CD1c-positive myeloid dendritic cell (primary cell): Measurements from ENCODE around the gene ALS2CL.
A peak's percentile ranks its signal among the peaks of the same experiment; 100 is the strongest.
"Not testable (repeated sequence)": the region's sequence is repeated elsewhere in the genome, so short reads cannot be mapped to it uniquely, and the experiment has no call there.

ENCODE experiments used
- DNase-seq: peaks from one replicate; pipeline ENCODE4 v3.0.0-alpha.2; 2016; ENCODE audit errors: extremely low spot score

Gene ALS2CL

DNA sequence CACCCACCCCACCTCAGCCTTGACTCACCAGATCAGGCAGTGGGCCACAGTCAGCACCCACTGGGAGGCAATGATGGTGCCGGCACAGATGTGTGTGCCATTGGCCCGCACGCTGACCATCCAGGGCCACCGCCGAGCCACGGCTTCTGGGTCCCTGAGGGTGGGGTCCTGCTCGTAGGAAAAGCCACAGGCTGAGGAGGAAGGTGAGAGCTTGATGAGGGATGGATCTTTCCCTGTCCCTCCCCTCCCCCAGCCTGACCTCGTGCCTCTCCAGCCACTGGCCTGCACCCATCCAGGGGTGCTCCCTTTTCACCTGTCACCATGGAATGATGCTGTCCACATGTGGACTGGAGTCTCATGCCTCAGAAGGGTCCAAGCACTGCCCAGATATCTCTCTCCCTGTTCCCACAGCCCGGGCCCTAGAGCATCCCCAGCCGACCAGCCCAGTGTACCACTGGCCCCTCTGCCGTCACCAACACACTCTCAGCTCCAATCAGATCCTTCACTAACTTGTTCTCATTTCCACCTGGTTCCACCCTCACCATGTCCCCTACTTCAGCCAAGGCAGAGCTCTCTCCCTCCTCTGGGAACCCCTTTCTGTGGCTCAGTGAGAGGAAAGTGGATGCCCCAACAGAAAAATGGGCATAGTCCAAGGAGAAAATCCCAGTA, 22.2 kb upstream of the ALS2CL start:
- no peak for DNase-seq

DNA sequence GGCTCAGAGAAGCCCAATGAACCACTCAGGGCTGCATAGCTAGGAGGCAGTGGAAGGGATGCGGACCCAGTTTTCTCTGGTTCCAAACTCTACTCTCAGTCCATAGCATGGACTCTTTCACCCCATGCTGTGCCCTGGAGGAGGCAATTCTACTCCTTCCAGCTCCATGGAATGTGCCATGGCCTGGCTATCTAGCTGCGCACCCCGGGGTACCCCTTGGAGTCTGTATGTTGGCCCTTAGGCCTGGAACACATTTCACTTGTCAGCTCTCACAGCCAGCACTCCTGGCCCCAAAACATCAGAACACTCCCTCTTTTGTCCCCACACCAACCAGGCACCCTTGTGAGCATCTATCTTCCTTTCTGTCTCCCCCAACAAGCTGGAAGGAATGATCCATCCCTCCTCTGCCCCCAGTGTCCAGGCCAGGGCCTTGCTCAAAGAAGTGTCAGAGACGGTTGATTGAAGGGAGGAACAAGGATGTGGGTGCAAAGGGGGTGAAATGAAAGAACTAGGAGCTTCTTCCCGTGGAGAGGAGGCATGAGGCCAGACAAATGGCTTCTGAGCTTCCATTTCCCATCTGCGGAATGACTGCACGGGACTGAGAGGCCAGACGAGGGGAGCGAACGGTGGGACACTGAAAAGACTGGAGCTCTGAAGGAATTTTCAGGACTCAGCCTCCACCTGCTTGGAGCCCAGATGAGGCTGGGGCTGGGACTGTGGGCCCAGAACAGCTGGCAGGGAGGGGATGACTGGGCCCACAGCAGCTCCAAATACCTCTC, 21.4 kb upstream of the ALS2CL start:
- no peak for DNase-seq

DNA sequence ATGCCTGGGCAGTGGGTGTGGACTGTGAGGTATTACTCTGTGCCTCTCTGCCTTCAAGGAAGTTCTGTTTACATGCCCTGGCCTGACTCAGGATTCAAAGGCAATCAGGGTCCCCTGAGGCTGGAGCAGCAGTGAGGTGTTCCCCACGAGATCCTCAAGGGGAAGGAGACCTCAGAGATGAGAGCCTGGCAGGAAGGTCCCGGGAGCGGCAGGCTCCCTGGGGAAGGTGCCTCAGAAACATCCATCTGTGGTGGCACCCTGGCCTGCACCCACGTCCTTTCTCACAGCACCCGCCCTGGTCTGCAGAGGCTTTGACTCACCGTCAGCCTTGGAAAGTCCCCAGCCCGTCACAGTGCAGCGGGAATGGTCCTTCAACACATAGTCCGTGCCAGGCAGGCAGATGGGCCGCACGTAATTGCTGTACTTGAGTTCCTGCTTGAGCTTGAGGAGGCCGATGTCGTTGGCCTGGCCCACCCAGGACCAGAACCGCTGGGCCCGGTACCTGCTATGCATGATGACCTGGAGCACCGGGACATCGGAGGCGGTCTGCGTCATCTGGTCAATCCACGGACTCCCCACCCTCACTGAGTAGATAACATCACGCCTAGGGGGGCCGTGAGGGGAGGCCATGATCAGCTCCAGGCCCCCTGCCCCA, 20.5 kb upstream of the ALS2CL start:
- no peak for DNase-seq

DNA sequence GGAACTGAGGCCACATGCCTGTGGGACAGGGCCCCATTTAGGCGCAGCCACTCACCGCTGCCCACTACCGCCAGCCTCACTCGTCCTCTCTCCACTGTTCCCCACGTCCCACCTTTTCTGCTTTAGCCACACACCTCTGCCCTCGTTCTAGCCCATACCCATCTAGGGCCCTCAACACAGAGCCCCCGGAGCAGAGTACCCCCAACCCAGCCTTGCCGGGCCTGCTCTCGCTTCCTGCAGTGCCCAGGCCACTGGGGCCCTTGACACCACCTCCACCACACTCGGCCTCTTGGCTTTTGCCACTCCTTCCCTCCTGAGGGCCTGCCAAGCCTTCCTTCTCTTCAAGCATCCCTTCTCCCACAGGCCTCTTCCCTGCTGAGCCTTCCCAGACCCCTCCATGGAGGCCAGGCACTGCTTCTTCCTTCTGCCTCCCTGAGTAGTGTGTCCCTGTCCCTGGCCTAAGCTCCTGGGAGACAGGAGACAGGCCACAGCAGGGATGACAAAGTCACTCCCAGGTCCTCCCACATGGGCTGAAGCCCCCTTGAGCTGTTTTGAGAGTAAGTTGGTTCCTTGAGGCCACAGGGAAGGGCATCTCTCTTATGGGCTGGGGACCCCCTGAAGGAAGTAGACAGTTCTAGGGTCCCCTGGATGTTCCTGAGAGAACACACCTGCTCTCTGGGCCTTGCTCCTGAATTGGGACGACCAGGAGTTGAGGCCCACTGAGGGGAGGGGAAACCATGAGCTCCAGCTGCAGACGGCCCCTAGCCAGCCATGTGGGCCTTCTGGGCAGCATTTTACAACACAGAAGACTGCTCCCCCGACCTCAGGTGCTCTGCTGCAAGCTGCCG, 19.8 kb upstream of the ALS2CL start:
- DNase-seq = no peak

DNA sequence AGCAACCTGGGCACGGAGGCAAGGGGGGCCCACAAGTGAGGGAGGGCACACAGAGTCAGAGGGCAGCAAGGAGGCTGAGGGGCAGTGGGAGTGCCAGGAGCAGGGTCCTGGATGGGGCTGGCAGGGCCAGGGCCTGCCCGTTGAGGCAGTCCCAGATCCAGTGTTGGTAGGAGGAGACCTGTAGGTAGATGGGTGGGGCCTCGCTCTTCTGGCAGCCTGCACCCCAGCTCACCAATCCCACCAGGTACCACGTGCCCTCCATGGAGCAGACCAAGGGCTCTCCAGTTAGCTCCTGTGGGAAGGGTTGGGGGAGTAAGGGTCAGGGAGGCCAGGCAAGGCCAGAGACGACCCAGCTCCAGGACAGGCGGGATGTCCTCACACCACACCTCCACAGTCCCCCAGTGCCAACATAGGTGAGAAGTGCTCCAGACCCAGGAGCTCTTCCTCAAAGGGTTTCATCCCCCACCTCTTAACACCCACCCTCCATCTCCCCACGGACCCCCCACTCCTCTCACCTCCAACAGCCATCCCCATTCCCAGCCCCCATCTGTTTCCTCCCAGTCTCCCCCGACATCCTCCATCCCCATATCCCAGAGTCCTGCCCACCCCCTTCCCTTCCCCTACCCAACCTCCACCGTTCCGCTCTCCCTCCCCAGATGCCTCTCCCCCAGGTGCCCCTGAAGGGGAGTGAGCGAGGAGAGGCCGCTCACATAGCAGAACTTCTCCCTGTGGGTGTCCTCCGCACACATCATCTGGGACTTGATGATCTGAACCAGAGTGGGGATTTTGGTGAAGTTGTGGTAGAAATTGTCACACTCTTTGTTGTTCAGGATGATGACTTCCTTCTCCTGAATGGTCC, 18.9 kb upstream of the ALS2CL start:
- DNase-seq = no peak

DNA sequence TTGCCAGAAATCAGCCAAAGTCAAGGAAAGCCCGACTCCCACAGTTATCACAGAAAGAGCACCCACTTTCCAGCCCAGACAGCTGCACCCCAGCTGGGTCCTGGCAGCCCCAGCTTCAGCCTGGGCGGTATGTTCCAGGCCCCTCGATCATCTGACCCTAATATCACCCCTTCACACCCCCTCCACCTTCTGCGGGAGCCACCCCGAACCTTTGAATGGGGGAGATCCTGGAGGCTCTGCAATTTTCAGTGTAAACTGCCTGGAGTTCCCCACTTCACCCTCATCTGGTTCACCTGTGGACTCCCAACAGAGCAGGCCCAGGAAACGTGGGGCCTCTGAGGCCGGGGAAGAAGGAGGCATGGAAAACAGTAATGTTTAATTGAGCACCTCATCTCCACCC, 18.3 kb upstream of the ALS2CL start:
- DNase-seq = no peak

DNA sequence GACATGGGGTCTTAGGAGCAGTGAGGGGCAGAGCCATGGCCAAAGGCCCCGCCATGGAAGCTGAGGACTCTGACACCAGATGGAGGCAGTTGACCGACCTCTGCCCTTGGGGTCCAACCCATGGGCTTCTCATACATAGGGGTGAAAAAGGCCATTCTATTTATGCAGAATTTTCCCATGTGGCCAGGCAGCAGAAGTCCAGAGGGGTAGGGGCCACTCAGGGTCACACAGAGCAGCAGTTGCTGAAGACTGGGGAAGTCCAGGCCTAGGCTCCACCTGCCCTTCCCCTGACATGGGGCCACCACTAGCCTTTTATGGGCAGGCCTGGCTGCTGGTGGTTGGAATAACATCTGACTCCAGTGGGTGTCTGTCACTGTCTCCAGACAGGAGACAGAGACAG, 17.8 kb upstream of the ALS2CL start:
- DNase-seq = peak; percentile 3

DNA sequence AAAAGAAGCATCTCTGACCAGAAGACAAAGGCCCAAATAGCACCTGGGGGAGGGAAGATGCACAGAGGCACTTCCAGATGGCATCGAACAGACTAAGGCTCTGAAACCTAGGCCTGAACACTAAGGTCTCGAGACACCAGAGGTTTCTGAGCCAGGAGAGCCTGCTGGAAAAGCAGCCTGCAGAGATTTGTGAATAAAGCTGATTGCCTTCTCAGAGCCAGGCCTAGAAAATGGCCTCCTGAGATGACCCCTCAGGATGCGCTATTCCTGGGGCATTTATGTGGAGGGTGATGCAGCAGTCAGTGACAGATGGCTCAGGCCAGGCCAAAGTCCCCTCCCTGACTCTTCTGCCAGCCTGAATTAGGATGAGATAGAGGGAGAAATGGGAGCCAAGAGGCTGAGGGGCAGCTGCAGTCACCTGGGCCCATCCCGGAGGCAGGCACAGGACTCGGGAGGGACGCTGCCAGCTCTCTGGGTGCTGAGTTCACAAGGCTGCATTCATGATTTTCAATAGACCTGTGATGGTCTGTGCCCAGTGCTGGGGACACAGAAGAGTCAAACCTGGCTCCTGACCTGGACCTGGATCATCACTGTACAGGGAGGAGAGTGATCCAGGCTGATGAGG, 17.3 kb upstream of the ALS2CL start:
- DNase-seq = no peak

DNA sequence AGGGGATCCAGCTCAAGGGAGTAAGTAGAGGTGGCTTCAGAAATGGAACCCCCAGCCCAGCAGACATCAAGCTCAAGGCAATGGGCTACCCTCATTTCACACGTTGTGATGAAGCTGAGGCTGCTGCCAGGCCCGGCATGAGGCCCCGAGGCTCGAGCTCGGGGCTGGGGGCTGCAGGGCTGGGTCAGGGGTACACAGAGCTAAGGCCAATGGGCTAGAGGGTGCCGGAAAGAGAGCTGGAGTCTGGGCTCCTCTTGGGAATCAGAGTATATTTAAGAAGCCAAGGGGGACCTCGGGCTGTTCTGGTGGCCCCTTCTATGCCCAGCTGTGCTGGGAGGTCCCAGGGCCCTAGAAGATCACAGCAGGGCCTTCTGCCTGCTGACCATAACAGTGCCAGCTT, 16.8 kb upstream of the ALS2CL start:
- no peak for DNase-seq

DNA sequence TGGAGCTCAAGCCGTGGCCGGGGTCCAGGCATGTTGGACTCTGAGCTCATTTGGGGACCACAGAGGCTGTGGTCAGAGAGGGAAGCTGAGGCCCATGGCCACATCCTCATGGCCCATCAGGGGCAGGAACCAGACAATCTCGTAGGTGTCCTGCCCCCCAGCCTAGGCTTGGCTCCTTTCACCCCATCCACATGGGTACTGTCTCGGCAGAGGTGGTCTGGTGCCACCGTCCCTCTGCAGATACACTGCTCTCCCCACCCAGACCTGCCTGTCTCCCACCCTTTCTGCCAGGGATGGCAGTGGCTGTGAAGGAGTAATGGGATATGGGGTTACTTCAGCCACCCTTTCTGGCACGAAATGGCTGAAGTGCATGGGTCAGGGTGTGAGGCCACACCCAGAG, 16.2 kb upstream of the ALS2CL start:
- DNase-seq = no peak

DNA sequence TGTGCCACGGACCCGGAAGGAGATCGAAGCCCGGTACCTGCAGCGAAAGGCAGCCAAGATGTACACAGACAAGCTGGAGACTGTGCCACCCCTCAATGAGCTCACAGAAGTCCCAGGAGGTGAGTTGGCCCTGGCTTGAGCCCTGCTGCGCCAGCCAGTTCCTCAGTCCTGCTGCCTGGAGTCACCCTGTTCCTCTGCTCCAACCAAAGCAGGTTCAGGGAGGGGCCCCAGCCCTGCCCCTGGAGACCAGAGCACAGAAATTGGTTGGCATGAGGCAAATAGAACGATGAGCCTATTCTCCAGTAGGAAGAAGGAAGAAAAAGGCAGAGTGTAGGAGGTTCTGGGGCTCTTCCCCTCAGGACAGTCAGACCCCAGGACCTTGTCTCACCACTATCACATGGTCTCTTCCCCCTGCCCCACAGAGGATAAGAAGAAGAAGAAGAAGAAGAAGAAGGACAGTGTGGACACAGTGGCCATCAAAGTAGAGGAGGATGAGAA, 15.7 kb upstream of the ALS2CL start:
- DNase-seq = no peak

DNA sequence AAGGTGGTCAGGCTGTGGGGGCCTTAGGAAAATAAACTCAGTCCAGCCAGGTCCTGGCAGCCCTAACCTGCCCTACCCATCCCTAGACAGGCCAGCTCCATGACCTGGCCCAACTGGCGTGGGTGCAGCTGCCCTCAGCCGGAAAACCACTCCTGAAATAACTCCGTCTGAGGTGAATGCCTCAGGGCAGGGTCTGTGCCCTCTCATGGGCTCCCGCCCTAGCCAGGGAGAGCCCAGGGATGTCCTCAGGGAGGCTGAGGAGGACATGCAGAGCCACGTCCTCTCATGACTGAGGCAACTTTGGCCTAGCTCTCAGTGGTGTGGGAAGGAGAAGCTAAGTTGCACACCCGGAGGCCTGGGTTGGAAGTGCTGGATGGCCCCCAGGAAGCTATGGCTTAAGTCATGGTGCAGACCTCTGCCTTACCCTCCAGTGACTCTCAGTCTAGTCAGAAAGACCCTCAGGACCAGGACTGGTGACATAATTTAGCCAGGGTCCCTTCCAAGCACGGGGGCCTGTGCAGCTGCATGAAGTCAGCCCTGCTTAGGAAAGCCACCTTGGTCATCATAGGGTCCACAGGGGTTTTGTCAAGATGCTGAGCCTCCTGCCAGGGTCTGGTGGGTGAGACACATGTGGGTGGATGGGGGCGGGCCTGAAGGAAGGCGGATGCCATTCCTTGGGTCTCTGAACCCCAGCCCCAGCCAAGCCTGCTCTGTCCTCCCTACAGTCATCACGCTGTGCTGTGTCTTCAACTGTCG, 15.1 kb upstream of the ALS2CL start:
- no peak for DNase-seq

DNA sequence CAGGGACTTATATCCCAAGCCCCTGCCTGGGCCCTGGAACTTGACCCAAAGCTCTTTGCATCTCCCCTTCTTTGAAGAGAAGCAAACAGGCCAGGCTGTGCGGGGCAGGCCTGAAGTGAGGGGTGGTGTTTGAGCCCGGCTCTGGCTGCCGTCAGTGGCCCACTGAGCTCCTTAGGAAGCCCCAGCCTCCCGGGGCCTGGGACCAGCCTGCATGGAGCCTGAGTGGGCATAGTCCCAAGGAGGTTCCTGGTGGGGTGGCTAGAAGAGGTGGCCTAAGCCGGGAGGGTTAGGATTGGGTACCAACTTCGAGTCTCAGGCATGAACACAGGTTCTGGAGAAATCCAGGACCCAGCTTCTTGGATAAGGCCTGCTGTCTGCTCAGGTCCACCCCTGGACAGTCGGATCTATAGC, 14.1 kb upstream of the ALS2CL start:
- DNase-seq = no peak

DNA sequence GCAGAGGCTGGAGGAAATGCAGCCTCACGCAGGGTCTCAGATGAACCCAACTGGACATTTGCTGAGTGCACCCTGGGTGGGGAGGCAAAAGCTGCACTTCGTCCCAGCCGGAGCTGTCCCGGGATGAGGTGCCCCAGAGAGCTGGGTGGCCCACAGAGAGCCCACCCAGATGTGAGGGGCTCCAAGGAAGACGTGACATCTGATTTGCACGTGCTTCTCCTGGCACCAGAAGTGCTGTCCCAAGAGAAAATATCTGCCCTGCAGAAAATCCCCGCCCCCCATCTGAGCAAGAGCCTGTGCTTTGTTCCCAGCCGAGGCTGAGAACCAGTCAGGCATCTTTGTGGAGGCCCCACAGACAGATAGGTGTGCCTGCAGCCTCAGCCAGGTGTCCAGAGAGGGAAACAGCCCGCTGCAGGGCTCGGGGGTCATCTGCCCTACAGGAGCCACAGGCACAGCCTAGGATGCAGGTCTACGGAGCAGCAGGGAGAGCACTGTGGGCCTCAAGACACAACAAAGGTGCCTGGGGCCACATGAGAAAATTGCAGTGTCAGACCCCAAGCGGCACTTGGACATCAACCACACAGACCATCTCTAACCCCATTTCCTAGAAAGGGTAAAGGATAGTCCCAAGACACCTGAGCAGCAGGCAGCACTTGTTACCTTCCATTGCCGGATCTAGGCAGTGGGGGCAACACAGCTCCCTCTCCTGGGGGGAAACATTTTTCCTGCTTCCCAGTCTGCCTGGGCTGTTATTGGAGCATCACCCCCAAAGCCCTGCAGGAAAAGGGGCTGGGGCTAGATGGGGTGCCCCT, 13.5 kb upstream of the ALS2CL start:
- no peak for DNase-seq

DNA sequence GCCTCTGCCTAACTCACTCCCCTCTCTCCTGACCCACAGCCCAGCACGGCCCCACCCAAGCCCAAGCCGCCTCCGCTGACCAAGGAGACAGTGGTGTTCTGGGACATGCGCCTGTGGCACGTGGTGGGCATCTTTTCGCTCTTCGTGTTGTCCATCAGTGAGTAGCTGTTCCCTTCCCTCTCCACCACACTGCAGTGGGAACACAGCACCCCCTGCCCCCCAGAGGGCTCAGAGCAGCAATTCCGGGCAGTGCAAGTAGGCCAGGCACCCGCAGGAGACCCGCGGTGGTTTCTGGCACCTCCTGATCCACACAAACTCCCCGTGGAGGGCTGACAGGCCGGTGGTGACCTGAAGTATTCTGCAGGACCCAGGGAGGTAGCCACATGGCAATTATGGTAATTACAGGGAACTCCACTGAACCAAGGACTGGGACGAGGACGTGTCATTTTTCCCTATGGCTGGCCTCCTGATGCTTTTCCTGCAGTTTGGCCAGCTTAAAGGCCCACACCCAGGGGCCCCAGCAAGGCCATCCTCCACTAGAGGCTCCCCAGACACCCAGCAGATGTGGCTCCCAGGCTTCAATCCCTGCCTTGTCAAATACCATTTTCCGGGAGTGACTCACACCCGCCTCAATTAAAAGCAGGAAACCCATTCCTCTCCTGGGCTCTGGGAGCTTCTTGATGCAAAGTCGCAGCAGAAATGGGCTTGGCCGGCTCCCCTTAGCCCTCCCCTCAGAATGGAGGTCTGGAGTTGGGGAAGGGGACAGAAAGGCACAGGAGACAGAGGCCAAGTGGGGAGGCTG, 12.5 kb upstream of the ALS2CL start:
- no peak for DNase-seq

DNA sequence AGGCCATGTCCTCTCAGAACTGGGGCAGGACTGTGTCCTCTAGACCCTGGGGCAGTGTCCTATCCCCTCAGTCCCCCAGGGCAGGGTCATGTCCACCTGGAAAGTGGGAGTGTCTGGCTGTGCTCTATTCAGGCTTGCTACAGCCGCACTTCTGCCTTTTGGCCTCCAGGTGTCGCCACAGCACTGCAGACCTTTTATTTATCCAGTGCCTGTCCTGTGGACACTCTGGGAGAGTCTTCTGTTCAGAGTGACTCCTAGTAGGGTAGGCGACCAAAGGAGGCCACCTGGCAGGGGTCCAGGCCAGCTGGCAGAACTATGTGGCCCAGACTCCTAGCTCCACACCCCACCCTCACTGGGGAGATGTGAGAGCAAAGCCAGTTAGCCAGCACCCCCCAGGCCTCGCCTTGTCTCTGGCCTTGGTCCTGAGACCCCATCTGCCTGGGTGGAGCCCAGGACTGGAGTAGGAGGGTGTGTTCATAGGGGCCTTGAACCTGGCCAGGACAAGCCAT, 11.6 kb upstream of the ALS2CL start:
- peak; percentile 81 for DNase-seq

DNA sequence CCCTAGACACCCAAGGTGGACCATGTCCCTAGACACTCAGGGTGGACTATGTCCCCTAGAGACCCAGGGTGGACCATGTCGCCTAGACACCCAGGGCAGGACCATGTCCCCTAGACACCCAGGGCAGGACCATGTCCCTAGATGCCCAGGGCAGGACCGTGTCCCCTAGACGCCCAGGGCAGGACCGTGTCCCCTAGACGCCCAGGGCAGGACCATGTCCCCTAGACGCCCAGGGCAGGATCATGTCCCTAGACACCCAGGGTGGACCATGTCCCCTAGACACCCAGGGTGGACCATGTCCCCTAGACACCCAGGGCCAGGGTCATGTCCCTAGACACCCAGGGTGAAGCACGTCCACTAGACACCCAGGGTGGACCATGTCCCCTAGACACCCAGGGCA, 10.9 kb upstream of the ALS2CL start:
- not testable (repeated sequence) for DNase-seq

DNA sequence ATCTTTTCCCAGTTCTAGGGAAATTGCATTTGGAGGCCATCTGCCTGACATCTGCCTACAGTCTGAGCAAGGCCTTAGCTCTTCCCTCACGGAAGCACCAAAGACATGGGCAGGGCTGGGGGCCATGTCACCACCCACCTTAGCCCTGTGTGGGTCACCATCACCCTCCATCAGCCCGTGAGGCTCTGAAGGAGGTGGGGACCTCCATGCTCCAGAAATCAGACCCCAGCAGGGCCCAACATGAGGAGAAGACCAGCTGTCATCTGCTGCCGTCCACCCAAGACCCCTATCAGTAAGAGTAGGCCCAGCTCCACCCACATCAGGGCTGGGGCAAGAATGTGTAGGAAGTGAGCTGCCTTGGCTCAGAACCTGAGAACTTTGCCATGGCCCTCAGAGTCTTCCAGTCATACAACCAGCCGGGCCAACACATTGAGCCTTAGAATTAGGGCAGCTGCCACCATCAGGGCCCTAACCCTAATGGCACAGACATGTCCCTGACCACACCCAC, 9.6 kb upstream of the ALS2CL start:
- no peak for DNase-seq
